ENCODE results near the gene VAC14. TPM values are rescaled to one million over a fixed set of nuclear protein-coding genes. Genes with fewer than 3 reads are reported as not detected.

The VAC14 gene
- polyA plus RNA-seq, 3 donors = 16.8 to 27.2 (median 27.2) TPM

GRCh38 chr16:70736465-70737376, 64.2 kb downstream of the VAC14 start:
- 89 to 93% (median 90%) methylated on average over 18 of the region's 18 CpGs for WGBS, 3 donors
- no peak overlapping the region for H3K27ac ChIP-seq (ENCODE audit: low read depth, low read length)

- WGBS, 3 donors = 65 to 86% (median 77%) methylated on average over 13 of the region's 13 CpGs
- no peak overlapping the region for H3K27ac ChIP-seq (ENCODE audit: low read depth, low read length)
These were observed 65.6 kb downstream of the VAC14 start for GRCh38 chr16:70735141-70735979.

DNA sequence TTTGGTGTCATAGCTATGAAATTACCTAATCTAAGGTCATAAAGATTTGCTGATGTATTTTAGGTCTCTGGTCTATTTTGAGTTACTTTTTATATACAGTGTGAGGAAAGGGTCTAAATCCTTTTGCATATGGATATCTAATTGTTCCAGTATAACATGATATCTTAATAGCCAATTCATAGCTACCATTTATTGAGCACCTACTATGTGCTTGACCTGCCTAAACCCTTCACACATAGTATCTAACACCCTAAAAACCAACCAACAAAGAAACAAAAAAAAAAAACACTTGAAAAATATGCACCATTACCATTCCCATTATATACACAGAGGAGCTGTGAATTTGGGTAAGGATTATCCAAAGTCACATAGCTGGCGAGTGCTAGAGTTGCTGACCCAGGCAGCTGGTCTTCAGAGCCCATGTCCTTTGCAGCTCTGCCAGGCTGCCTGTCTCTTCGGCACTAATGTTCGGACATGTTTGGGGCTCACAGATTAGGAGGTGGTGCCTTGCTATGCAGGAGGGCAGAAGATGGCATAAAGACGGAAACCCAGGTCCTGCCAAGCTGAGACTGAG, 66.3 kb downstream of the VAC14 start:
- H3K27ac ChIP-seq (ENCODE audit: low read depth, low read length) = no peak overlapping the region
- 78 to 95% (median 90%) methylated on average over 4 of the region's 4 CpGs for WGBS, 3 donors

DNA sequence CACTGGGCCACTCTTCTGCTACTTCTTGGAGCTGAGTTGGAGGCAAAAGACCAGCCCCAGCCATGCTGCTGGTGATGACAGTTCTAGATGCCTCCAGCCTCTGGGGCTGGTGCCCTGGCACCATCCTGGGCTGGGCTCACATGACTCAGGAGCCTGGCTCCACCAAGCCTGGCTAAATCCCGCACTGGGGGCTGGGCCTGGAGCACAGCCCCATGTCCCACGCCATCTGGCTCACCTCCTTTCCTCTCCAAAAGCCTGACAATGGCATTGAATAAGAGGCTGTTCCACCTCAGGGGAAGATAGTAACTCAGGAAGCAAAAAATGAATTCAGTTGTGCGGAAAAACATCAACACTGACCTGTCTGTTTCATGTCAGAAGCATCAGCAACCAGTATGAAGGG, 70.0 kb downstream of the VAC14 start:
- no peak overlapping the region for H3K27ac ChIP-seq (ENCODE audit: low read depth, low read length)
- WGBS, 3 donors = 92 to 95% (median 94%) methylated on average over 3 of the region's 3 CpGs

- 85 to 93% (median 87%) methylated on average over 7 of the region's 7 CpGs for WGBS, 3 donors
- no peak overlapping the region for H3K27ac ChIP-seq (ENCODE audit: low read depth, low read length)
These were observed 70.9 kb downstream of the VAC14 start for GRCh38 chr16:70730031-70730430.

GRCh38 chr16:70729292-70729691, 71.7 kb downstream of the VAC14 start:
- 97 to 98% (median 97%) methylated on average over 8 of the region's 8 CpGs for WGBS, 3 donors
- no peak overlapping the region for H3K27ac ChIP-seq (ENCODE audit: low read depth, low read length)

DNA sequence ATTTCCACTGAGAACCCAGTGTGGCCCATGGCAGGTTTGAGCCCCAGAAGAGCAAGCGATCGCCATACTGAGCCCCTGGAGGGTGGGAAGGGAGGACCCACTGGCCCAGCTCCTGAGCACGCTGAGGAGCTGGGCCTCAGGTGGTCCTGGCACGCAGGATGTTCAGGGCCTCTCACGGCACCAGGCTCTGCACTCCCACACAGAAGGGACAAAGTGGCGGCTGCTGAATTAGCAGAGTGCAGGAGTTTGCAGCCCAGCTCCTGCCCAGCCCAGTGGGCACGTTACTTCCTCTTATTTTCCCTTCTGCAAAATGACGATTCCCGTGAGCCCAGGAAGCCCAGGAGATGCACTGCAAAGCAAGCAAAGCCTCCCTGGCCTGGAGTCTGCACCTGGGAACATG, 72.8 kb downstream of the VAC14 start:
- 71 to 94% (median 87%) methylated on average over 9 of the region's 9 CpGs for WGBS, 3 donors
- no peak overlapping the region for H3K27ac ChIP-seq (ENCODE audit: low read depth, low read length)

DNA sequence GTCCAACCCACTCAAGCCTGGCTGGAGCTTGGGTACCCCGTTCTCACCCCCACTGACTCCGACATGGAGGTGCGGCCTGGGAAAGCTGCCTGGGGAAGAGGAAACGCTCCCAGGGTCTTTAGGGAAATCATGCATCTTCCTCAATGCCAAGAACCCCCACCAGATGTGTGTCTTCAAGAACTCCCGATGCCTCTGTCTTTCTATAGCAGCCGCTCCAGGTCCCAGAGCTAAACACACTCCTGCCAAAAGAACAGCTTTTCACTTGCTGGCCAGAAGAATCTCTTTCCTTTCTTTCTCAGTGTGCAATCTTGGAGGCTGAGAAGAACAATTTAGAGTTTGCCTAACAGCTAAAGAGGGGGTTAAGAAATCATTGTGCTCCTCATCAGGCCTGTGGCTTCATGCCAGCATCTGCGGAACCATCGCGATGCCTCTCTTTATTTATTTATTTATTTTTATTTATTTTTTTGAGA, 74.0 kb downstream of the VAC14 start:
- H3K27ac ChIP-seq (ENCODE audit: low read depth, low read length) = no peak overlapping the region
- WGBS, 3 donors = 53 to 79% (median 56%) methylated on average over 9 of the region's 9 CpGs

DNA sequence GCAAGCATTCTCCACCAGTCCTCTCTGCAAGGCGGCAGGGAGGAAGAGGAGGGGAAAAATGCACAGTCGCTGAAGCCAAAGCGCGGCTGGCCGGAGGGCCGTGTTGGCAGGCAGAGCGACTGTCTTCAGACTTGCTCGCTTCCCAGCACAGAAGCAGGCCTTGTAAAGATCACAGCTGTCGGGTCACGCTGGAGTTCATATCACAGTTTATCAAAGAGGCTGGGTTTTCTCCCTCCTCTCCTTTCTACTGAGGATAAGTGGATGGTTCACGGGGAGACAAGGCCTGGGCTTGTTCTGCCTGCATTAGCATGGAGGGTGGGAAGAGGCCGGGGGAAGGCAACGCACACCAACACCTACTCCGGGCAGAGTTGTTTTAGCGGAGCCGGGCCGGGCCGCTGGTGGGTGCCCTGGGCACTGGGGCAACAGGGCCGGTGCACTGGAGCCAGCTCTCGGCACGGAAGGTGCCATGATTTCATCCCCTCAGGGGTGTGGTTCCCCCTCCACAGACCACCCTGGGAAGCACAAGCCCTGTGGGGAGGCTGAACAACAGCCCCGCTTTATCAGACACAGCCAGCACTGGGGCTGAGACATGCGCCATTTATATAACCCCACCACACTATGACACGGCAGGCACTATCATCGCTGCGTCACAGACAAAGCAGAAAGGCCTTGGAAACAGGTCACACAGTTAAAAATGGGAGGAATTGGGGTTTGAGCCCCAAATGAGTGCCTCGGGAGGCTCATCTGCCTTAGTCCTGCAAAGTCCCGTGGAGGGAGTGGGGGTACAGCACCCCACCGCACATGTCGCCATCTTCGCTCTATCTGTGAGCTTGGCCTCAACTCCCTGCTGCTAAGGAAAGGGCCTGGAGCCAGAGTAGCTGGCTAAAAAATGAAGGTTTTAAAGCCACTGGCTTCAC, 74.8 kb downstream of the VAC14 start:
- WGBS, 3 donors = 68 to 75% (median 72%) methylated on average over 31 of the region's 31 CpGs
- peak overlapping the region; percentile 60 for H3K27ac ChIP-seq (ENCODE audit: low read depth, low read length)

DNA sequence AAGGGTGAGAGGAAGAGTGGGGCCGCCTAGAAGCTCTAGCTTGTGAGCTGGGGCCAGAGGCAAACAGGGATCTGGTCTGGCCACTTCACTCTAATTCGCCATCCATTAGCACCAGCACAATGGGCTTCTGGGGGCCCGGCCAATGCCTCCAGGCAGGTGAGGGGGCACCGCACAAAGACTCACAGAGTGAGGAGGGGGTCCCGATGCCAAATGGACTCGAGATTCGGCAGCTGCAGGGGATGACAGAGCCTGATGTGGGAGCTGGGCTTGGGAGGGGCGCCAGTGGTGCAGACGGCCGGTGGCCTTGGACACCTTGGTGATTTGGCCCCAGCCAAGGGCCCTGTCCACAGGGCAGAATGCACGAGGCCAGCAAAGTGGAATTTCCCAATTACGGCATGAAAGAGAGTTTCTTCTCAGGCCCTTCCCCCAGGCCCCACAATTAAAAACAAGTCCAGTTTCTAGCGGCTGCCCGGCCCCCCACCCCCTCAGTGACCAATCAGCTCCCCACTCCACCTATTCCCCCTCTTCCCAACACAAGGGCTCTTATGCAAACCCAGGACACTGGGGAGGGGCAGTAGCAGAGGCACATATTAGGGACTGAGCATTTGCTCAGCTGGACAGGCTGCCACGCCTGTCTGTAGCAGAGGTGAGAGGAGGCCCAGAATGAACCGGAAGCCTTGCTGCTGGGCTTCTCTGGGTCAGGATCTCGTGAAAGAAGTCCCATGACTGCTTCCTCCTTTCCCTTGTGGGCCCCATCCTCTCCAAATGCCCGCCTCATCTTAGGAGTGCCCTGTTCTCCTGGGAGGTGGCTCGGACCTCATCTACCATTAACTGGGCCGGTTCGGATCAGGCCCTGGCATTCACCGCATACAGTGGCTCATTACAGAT, 75.7 kb downstream of the VAC14 start:
- 55 to 78% (median 69%) methylated on average over 22 of the region's 22 CpGs for WGBS, 3 donors
- no peak overlapping the region for H3K27ac ChIP-seq (ENCODE audit: low read depth, low read length)

DNA sequence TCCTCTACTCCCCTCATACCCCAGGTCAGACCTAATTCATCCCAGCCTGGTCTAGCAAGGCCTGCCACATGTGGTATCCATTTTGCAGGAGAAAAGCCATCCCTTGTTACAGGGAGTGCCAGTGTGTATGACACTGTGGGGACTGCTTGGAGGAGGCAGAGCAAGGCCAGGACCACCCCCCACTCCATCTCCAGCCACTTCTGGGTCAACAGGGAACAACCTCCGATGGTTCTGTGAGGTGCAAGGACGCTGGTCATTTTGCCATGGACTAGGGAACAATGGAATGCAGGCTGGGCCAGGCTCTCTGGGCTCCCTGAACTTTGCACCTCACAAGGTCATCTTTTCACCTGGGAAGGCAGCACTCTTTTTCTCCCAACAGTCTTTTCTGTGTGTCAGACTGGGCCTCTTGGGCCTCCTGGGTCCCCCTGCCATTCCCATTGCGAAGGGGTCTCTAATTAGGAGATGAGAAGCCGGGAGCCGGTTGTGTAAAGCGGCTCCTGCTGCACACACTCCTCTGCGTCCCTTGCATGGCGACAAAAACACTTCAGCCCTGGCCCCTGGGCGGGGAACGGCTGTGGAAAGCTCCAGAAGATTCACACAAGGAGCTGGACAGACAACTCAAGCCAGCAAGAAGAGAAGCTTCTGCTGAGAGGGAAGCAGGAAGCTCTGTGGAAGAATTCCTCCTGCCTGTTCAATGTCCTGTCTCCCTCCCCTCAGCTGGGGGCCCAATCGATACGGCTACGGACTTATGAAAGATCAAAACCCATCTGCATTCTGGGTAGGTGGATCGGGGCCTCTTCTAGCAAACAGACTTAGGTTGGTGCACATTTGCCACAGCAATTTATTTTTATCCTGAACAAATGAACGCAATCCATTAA, 76.6 kb downstream of the VAC14 start:
- H3K27ac ChIP-seq (ENCODE audit: low read depth, low read length) = no peak overlapping the region
- WGBS, 3 donors = 80 to 97% (median 96%) methylated on average over 15 of the region's 15 CpGs

DNA sequence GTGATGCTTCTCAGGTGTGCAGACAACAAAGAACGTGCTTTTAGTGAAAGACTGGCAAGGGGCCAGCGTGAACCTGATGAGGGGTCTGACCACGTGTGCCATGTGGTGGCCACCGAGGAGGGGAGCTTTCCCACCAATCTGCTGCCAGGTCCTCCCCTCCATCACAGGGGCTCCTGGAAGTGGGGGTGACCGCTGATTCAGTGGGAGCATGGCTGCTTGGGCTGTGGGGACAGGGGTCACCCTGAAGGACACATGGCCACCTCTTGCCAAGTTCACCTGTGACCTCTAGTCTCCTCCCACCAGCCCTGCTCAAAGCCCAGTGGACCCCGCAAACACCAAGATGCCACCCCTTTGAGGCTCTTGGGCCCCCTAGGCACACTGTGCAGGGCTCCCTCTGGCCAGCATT, 77.2 kb downstream of the VAC14 start:
- no peak overlapping the region for H3K27ac ChIP-seq (ENCODE audit: low read depth, low read length)
- WGBS, 3 donors = 76 to 96% (median 91%) methylated on average over 6 of the region's 6 CpGs

GRCh38 chr16:70721202-70721963, 79.6 kb downstream of the VAC14 start:
- WGBS, 3 donors = 89 to 91% (median 89%) methylated on average over 18 of the region's 18 CpGs

GRCh38 chr16:70720425-70721201, 80.3 kb downstream of the VAC14 start:
- H3K27ac ChIP-seq (ENCODE audit: low read depth, low read length) = no peak overlapping the region
- 94 to 98% (median 95%) methylated on average over 18 of the region's 18 CpGs for WGBS, 3 donors

More at GRCh38 chr16:70721202-70721963, 79.6 kb downstream of the VAC14 start:
- H3K27ac ChIP-seq (ENCODE audit: low read depth, low read length) = no peak overlapping the region

DNA sequence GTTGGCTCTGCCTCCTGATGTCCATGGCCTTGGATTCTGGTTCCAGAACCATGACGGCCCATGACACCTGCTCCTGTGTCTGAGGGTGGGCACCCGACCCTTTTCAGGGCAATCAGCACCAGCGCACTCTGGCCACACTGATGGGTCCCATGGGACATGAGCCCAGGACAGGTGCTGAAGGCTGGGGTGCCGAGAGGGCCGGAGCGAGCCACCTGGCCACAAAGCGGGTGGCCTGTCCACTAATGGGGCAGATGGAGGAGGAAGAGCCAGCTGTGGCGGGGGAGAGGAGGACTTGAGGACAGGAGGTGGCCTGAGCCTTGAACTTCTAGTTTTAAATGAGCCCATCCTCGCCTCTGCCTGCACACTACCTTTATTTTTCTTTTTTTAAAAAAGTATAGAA, 83.9 kb downstream of the VAC14 start:
- 96 to 98% (median 98%) methylated on average over 9 of the region's 9 CpGs for WGBS, 3 donors
- H3K27ac ChIP-seq (ENCODE audit: low read depth, low read length) = no peak overlapping the region

All from adipose tissue (tissue), 3 donors.